K562 (cell line): Measurements from ENCODE around the gene CKM. TPM values are rescaled to one million over a fixed set of nuclear protein-coding genes. Genes with fewer than 3 reads are reported as not detected.

ENCODE experiments used
- ATAC-seq: fragments of 200-7000 bp; cut with Tn5 transposase; 3 replicates; pipeline ENCODE4 v1.9.1; 2020; ENCODE audit warnings: moderate library complexity
- Bru-seq: library from RNA; stranded (reverse); fragments of 400-500 nt; gene quantifications from one replicate; lab custom pipeline; 2021; lab: Mats Ljungman, UMichigan
- BruChase-seq, 2 experiments: library from RNA; stranded (reverse); fragments of 400-500 nt; gene quantifications; one replicate each; lab custom pipeline; 2021; lab: Mats Ljungman, UMichigan
- BruUV-seq: library from RNA; stranded (reverse); fragments of 400-500 nt; replicated peaks from 2 replicates; lab custom pipeline; 2021; lab: Mats Ljungman, UMichigan
- CTCF ChIA-PET: fragments of 300-600 bp; formaldehyde crosslinking; extraction: SDS; loops from one replicate; lab custom pipeline; 2021; ENCODE audit warnings: low intra/inter-chr PET ratio; lab: Yijun Ruan, JAX
- POLR2A ChIA-PET: fragments of 300-600, 350-650 bp; sonication (Branson Sonifier 250); formaldehyde crosslinking; extraction: SDS; loops from one replicate; lab custom pipeline; 2021; ENCODE audit warnings: antibody characterized with exemption, inconsistent platforms; lab: Yijun Ruan, JAX
- DNase-seq, 4 experiments: peaks; one replicate each; pipeline versions ENCODE4 v3.0.0 to v3.0.0-alpha.2; 2011 to 2018; ENCODE audit warnings: low spot score in 3 of 4, mixed read lengths in 3 of 4; ENCODE audit errors: extremely low read depth in 1 of 4
- FAIRE-seq: peaks from 2 replicates; lab custom pipeline; 2011; peaks lifted over from hg19 to GRCh38; lab: Jason Lieb, UNC
- H2AFZ ChIP-seq: 2 replicates; pipeline ENCODE4 v1.6.0; 2011; ENCODE audit warnings: low read depth, low read length, control low read depth, inconsistent platforms
- H3K27ac ChIP-seq: fragments of 200-600 bp; 3 replicates; pipeline ENCODE4 v1.8.0; 2011; ENCODE audit warnings: low read depth, mild to moderate bottlenecking, control low read depth, inconsistent platforms, low read length, moderate library complexity, mixed read lengths; ENCODE audit errors: extremely low read depth
- H3K27me3 ChIP-seq, 2 experiments: fragments of 300-600 bp in 1 of 2; 2 replicates in 1 of 2; 3 replicates in 1 of 2; pipeline versions ENCODE4 v1.6.0 to v1.8.0; 2011; ENCODE audit warnings: inconsistent platforms in 2 of 2, low read length in 2 of 2, mild to moderate bottlenecking in 1 of 2, mixed read lengths in 1 of 2, moderate library complexity in 1 of 2; ENCODE audit not compliant: control insufficient read depth in 2 of 2, insufficient read depth in 2 of 2
- H3K36me3 ChIP-seq: fragments of 300-600 bp; 3 replicates; pipeline ENCODE4 v1.8.0; 2011; ENCODE audit warnings: mild to moderate bottlenecking, low read length, inconsistent platforms; ENCODE audit not compliant: control insufficient read depth, insufficient read depth
- H3K4me1 ChIP-seq, 2 experiments: fragments of 200-600 bp in 1 of 2; replicated peaks in 1 of 2; 2 replicates in 1 of 2; 3 replicates in 1 of 2; pipeline versions ENCODE4 v1.5.1 to v1.8.0; 2011; ENCODE audit warnings: inconsistent platforms in 2 of 2, low read length in 2 of 2, mild to moderate bottlenecking in 1 of 2, mixed read lengths in 1 of 2, moderate library complexity in 1 of 2; ENCODE audit not compliant: control insufficient read depth in 2 of 2, insufficient read depth in 2 of 2
- H3K4me2 ChIP-seq: 2 replicates; pipeline ENCODE4 v1.6.1; 2011; ENCODE audit warnings: low read length, control low read depth, inconsistent platforms, mixed read lengths; ENCODE audit not compliant: insufficient read depth
- H3K4me3 ChIP-seq: fragments of 200-600 bp; sonication (generic), shearing (Covaris generic); 2 replicates; pipeline ENCODE4 v1.5.1; 2016; ENCODE audit warnings: control low read depth, inconsistent platforms
- H3K79me2 ChIP-seq: fragments of 200-600 bp; 3 replicates; pipeline ENCODE4 v1.8.0; 2011; ENCODE audit warnings: low read length, inconsistent platforms; ENCODE audit not compliant: control insufficient read depth, insufficient read depth
- H3K9ac ChIP-seq, 2 experiments: 2 replicates each; pipeline versions ENCODE4 v1.6.0 to v1.6.1; 2011; ENCODE audit warnings: low read depth in 2 of 2, low read length in 2 of 2, control low read depth in 1 of 2, inconsistent platforms in 1 of 2, mild to moderate bottlenecking in 1 of 2, mixed read lengths in 1 of 2; ENCODE audit not compliant: insufficient read depth in 1 of 2
- H3K9me1 ChIP-seq: one replicate; pipeline ENCODE4 v1.6.0; 2011; ENCODE audit warnings: inconsistent platforms, mild to moderate bottlenecking, low read length, moderate library complexity; ENCODE audit not compliant: control insufficient read depth, insufficient read depth
- H3K9me3 ChIP-seq: replicated peaks from 2 replicates; pipeline ENCODE4 v1.5.1; 2011; ENCODE audit warnings: low read depth, low read length, inconsistent platforms; ENCODE audit not compliant: control insufficient read depth, insufficient read depth
- H4K20me1 ChIP-seq: replicated peaks from 2 replicates; pipeline ENCODE4 v1.6.1; 2011; ENCODE audit warnings: low read length, inconsistent platforms, mixed read lengths; ENCODE audit not compliant: control insufficient read depth, insufficient read depth
- GATA2 ChIP-seq: sonication (generic); formaldehyde crosslinking; IDR thresholded peaks from 2 replicates; pipeline ENCODE4 v1.4.0; 2020; ENCODE audit warnings: mild to moderate bottlenecking, missing genetic modification reagents
- GTF2A2 ChIP-seq: IDR thresholded peaks from 2 replicates; pipeline ENCODE4 v1.6.1; 2016; ENCODE audit warnings: mild to moderate bottlenecking, missing genetic modification characterization, missing compliant biosample characterization
- PTBP1 ChIP-seq: fragments of 200-400 bp; formaldehyde crosslinking; IDR thresholded peaks from 2 replicates; pipeline ENCODE4 v1.6.1; 2017; ENCODE audit warnings: low read depth, low read length
- SMARCC2 ChIP-seq: fragments of 450-650 bp; IDR thresholded peaks from 2 replicates; pipeline ENCODE4 v1.6.1; 2017; ENCODE audit warnings: antibody characterized with exemption, moderate library complexity, mild to moderate bottlenecking, low read depth
- TCFL5 ChIP-seq: fragments of 250-450 bp; sonication (Bioruptor Pico); conservative IDR thresholded peaks from 2 replicates; pipeline ENCODE4 v1.6.1; 2021; ENCODE audit warnings: mild to moderate bottlenecking, moderate library complexity, matching md5 sums
- ZNF316 ChIP-seq: fragments of 450-650 bp; IDR thresholded peaks from 2 replicates; pipeline ENCODE4 v1.6.1; 2016
- ZNF695 ChIP-seq: fragments of 450-650 bp; formaldehyde crosslinking; IDR thresholded peaks from 2 replicates; pipeline ENCODE4 v1.4.0; 2020; ENCODE audit warnings: mild to moderate bottlenecking, moderate library complexity
- WGBS: fragments of 100-300 bp; shearing (Covaris generic); methylation state at CpG from one replicate; pipeline ENCODE4 v1.1.6; 2016; ENCODE audit warnings: low coverage, mixed read lengths; ENCODE audit not compliant: insufficient coverage; ENCODE audit errors: missing lambda C conversion rate; 5-methylcytosine and 5-hydroxymethylcytosine counted together
- in situ Hi-C: fragments of 300-500 bp; cut with MboI; formaldehyde crosslinking; loops from 4 replicates; pipeline ENCODE4 v1.15.0; 2018; ENCODE audit warnings: inconsistent platforms, mixed read lengths
- intact Hi-C: fragments of 100-400 bp; cut with micrococcal nuclease; formaldehyde crosslinking; loops from 2 replicates; pipeline ENCODE4 v1.14.2; 2022
- long read RNA-seq, 3 experiments: library from polyadenylated mRNA in 2 of 3; library from RNA in 1 of 3; unstranded in 2 of 3; stranded (forward) in 1 of 3; transcript quantifications; one replicate each; pipeline ENCODE4 v2.0.0, GENCODE V29; 2019 to 2022
- polyA minus RNA-seq, 3 experiments: library from RNA; depleted of rRNA, polyadenylated mRNA; stranded (reverse); fragments of >200 nt; gene quantifications; 2 replicates each; pipeline ENCODE4 v1.2.3, GENCODE V29; 2011
- polyA plus RNA-seq, 8 experiments: library from polyadenylated mRNA; depleted of rRNA in 4 of 8; stranded (reverse) in 5 of 8; unstranded in 3 of 8; fragments of >200 nt; fragmentation: Nextera tagmentation in 2 of 8; fragmentation: Illumina TruSeq in 1 of 8; extraction: Ambion mirVana in 2 of 8; extraction: Trizol in 1 of 8; gene quantifications; 2 replicates each; pipeline versions ENCODE4 v1.2.1 to v1.2.3, GENCODE V29; 2011 to 2014; ENCODE audit warnings: inconsistent platforms in 1 of 8, missing spikeins in 1 of 8
- total RNA-seq, 7 experiments: library from RNA; depleted of rRNA in 6 of 7; stranded (reverse); fragments of >200 nt in 6 of 7; fragmentation: Illumina TruSeq in 2 of 7; extraction: Trizol in 2 of 7; gene quantifications; 2 replicates each; pipeline versions ENCODE4 v1.2.1 to v1.2.3, GENCODE V29; 2011 to 2021; ENCODE audit warnings: low replicate concordance in 1 of 7
- TF ChIP-seq, protein P1 (sequence below): sonication (generic); formaldehyde crosslinking; IDR thresholded peaks from 2 replicates; pipeline ENCODE4 v1.8.0; 2022; ENCODE audit warnings: missing genetic modification reagents, mild to moderate bottlenecking, borderline replicate concordance
- TF ChIP-seq, protein P2 (sequence below): fragments of 250-450 bp; sonication (Bioruptor Pico); IDR thresholded peaks from 2 replicates; pipeline ENCODE4 v1.5.0; 2021
- TF ChIP-seq, protein P3 (sequence below): fragments of 450-650 bp; IDR thresholded peaks from 2 replicates; pipeline ENCODE4 v1.6.1; 2016; ENCODE audit warnings: antibody characterized with exemption
- TF ChIP-seq, protein P4 (sequence below), 2 experiments: fragments of 200-800 bp in 1 of 2; sonication (Bioruptor generic) in 1 of 2; sonication (generic) in 1 of 2; formaldehyde crosslinking in 1 of 2; IDR thresholded peaks in 1 of 2; conservative IDR thresholded peaks in 1 of 2; 2 replicates each; pipeline versions ENCODE4 v1.5.0 to v1.6.1; 2016 to 2020; ENCODE audit warnings: missing compliant biosample characterization in 1 of 2, missing genetic modification characterization in 1 of 2, missing genetic modification reagents in 1 of 2

The CKM gene
- total RNA-seq (2011; cell fraction: chromatin; rRNA removed; ENCODE audit: low replicate concordance), result not detected in 2 replicates
- not detected in 2 replicates for total RNA-seq (2011; cell fraction: nucleolus; rRNA removed)
- total RNA-seq (2011; cell fraction: nucleoplasm; rRNA removed), result not detected in 2 replicates
- total RNA-seq (2014; rRNA removed), result not detected in 2 replicates
- total RNA-seq (2014; rRNA removed; fragmentation: Illumina TruSeq; extraction: Trizol), result not detected in 2 replicates
- total RNA-seq (2015; rRNA removed; fragmentation: Illumina TruSeq; extraction: Trizol), result 0.14 and 0.15 TPM in 2 replicates
- total RNA-seq (2021), result 0.09 and 0.11 TPM in 2 replicates
- polyA plus RNA-seq (2011; rRNA removed), result 0.47 TPM in 1 of 2 replicates, not detected in the other
- 0.22 and 0.62 TPM in 2 replicates for polyA plus RNA-seq (2011; cell fraction: cytosol; rRNA removed)
- polyA plus RNA-seq (2011; cell fraction: nucleus; rRNA removed), result 0.10 and 0.70 TPM in 2 replicates
- polyA plus RNA-seq (2012), result 0.13 and 0.30 TPM in 2 replicates
- not detected in 2 replicates for polyA plus RNA-seq (2014; fragmentation: Illumina TruSeq; extraction: Trizol)
- under 1 TPM; 0.06 TPM for polyA plus RNA-seq (2014; fragmentation: Nextera tagmentation; extraction: Ambion mirVana)
- polyA plus RNA-seq (2014; rRNA removed), result 0.08 and 0.17 TPM in 2 replicates
- polyA minus RNA-seq (2011; rRNA and poly(A)+ RNA removed), result 0.18 TPM in 1 of 2 replicates, not detected in the other
- polyA minus RNA-seq (2011; cell fraction: cytosol; rRNA and poly(A)+ RNA removed), result not detected in 2 replicates
- 0.33 TPM in 1 of 2 replicates, not detected in the other for polyA minus RNA-seq (2011; cell fraction: nucleus; rRNA and poly(A)+ RNA removed)
- percentile 19 among the genes with signal in this experiment for Bru-seq, nascent RNA
- percentile 3 among the genes with signal in this experiment for BruChase-seq, experiment 1, labeled RNA remaining after a 2-hour chase
- BruChase-seq, experiment 2, labeled RNA remaining after a 6-hour chase, result percentile 15 among the genes with signal in this experiment
- long read RNA-seq, experiment 1, partial matches to known transcripts, result 1 of 2 reads
- long read RNA-seq, experiment 1, other reads (novel, unspliced or antisense), result 1 of 2 reads
- long read RNA-seq, experiment 2, partial matches to known transcripts, result 2 of 2 reads
- long read RNA-seq, experiment 2, other reads (novel, unspliced or antisense), result 0 of 2 reads
- long read RNA-seq, experiment 3, partial matches to known transcripts, result 0 of 1 reads
- long read RNA-seq, experiment 3, other reads (novel, unspliced or antisense), result 1 of 1 reads

DNA sequence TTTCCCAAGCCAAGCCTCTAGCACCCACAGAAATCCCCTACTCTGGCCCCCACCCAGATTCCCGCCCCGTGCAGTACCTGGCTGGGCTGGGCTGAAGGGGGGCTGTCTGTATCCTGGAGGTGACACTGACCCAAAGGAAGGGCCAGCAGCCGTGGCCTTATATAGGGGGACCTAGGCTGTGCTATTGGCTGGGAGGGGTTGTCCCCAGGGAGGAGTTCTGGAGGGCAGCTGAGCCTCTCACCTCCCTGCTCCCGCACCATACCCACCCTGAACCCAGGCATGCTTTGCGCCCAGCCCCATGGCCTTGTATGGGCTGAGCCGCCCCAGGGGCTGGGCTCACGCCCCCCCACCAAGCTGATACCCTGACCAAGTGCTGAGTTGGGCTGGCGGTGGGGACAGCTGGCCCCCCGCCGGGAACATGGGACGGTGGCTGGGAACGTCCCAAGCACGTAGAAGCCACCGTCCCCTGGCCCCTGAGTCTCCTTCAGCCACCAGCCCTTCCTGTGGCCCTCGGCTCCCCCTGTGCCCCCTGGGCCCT is at the start of gene CKM:
TSS of gene CKM (minus strand) at position 132 of the 538 bp plus-strand sequence. CDS start 3,162 bp downstream, outside the sequence.
- Histone ChIP-seq H3K9me3 (no peaks in the 10 kb centered on the region), H3K9me1 (no peaks in the 10 kb centered on the region), H3K79me2 (no peaks in the 10 kb centered on the region), H3K27ac (no peak within 1 kb of the TSS), H3K36me3 (no peaks in the 10 kb centered on the region), H2AFZ (peak within 1 kb of the TSS; percentile 61), H3K9ac (peak within 1 kb of the TSS in 1 of 2 experiments; percentile 81; a peak in 2 of 4 replicates), H4K20me1 (no peaks in the 10 kb centered on the region), H3K27me3 (no peaks in the 10 kb centered on the region), H3K4me1 (peaks cover 2 to 32% of the 10 kb centered on the region in 2 experiments; a peak in 3 of 5 replicates), H3K4me3 (no peak within 1 kb of the TSS), H3K4me2 (no peak within 1 kb of the TSS)
- in situ Hi-C loops, result no loop called here
- DNase-seq (no peak), FAIRE-seq (no peak), ATAC-seq (no peak)
- BruUV-seq, result no TSS peak
- ChIA-PET CTCF (no interaction called here), POLR2A (interaction anchor here (0.6 to 1.3 kb wide), 2 partner anchors 10 to 88 kb away, joined by 3 read pairs; no protein-coding TSS in a partner anchor)
- 53% methylated on average over 13 of the region's 15 CpGs for WGBS
- intact Hi-C loops, result no loop called here
- TF ChIP-seq SMARCC2 (no peak), PTBP1 (no peak), TCFL5 (CRISPR knock-in tag) (no peak), ZNF316 (no peak), ZNF695 (CRISPR knock-in tag) (no peak), GATA2 (CRISPR knock-in tag) (no peak), GTF2A2 (tag) (no peak)
- TF ChIP-seq, protein P1, sequence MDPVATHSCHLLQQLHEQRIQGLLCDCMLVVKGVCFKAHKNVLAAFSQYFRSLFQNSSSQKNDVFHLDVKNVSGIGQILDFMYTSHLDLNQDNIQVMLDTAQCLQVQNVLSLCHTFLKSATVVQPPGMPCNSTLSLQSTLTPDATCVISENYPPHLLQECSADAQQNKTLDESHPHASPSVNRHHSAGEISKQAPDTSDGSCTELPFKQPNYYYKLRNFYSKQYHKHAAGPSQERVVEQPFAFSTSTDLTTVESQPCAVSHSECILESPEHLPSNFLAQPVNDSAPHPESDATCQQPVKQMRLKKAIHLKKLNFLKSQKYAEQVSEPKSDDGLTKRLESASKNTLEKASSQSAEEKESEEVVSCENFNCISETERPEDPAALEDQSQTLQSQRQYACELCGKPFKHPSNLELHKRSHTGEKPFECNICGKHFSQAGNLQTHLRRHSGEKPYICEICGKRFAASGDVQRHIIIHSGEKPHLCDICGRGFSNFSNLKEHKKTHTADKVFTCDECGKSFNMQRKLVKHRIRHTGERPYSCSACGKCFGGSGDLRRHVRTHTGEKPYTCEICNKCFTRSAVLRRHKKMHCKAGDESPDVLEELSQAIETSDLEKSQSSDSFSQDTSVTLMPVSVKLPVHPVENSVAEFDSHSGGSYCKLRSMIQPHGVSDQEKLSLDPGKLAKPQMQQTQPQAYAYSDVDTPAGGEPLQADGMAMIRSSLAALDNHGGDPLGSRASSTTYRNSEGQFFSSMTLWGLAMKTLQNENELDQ, result no peak
- TF ChIP-seq, protein P2, sequence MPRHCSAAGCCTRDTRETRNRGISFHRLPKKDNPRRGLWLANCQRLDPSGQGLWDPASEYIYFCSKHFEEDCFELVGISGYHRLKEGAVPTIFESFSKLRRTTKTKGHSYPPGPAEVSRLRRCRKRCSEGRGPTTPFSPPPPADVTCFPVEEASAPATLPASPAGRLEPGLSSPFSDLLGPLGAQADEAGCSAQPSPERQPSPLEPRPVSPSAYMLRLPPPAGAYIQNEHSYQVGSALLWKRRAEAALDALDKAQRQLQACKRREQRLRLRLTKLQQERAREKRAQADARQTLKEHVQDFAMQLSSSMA (CRISPR knock-in tag), result no peak
- TF ChIP-seq, protein P3, sequence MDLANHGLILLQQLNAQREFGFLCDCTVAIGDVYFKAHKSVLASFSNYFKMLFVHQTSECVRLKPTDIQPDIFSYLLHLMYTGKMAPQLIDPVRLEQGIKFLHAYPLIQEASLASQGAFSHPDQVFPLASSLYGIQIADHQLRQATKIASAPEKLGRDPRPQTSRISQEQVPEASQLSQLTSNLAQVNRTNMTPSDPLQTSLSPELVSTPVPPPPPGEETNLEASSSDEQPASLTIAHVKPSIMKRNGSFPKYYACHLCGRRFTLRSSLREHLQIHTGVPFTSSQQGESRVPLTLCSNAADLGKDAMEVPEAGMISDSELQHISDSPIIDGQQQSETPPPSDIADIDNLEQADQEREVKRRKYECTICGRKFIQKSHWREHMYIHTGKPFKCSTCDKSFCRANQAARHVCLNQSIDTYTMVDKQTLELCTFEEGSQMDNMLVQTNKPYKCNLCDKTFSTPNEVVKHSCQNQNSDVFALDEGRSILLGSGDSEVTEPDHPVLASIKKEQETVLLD, result no peak
- TF ChIP-seq, protein P4, sequence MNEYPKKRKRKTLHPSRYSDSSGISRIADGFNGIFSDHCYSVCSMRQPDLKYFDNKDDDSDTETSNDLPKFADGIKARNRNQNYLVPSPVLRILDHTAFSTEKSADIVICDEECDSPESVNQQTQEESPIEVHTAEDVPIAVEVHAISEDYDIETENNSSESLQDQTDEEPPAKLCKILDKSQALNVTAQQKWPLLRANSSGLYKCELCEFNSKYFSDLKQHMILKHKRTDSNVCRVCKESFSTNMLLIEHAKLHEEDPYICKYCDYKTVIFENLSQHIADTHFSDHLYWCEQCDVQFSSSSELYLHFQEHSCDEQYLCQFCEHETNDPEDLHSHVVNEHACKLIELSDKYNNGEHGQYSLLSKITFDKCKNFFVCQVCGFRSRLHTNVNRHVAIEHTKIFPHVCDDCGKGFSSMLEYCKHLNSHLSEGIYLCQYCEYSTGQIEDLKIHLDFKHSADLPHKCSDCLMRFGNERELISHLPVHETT (CRISPR knock-in tag; conservative IDR thresholded peaks at IDR 0.05 in 1 of 2, IDR thresholded peaks at IDR 0.05 in 1 of 2), result no peak
